Trophoblast cell (in vitro differentiated cells and primary cell): Measurements from ENCODE around the gene LDAH.

Source experiments
- DNase-seq, 2 donors: peaks; one replicate each; pipeline ENCODE4 v3.0.0-alpha.2; 2016
- H2AFZ ChIP-seq: 2 replicates; pipeline ENCODE4 v1.6.1; 2013; ENCODE audit warnings: low read length, moderate library complexity, mild to moderate bottlenecking; ENCODE audit not compliant: insufficient read depth, poor library complexity
- H2AK5ac ChIP-seq: 2 replicates; pipeline ENCODE4 v1.6.1; 2013; ENCODE audit warnings: mild to moderate bottlenecking, low read length
- H2BK120ac ChIP-seq: 2 replicates; pipeline ENCODE4 v1.6.1; 2013; ENCODE audit warnings: low read length, mild to moderate bottlenecking, moderate library complexity; ENCODE audit not compliant: insufficient read depth, poor library complexity
- H2BK12ac ChIP-seq: 2 replicates; pipeline ENCODE4 v1.6.1; 2013; ENCODE audit warnings: mild to moderate bottlenecking, low read length, moderate library complexity
- H2BK5ac ChIP-seq: 2 replicates; pipeline ENCODE4 v1.6.1; 2013; ENCODE audit warnings: low read length, low read depth, moderate library complexity, mild to moderate bottlenecking; ENCODE audit not compliant: poor library complexity
- H3K14ac ChIP-seq: 2 replicates; pipeline ENCODE4 v1.6.1; 2013; ENCODE audit warnings: mild to moderate bottlenecking, low read length
- H3K18ac ChIP-seq: 2 replicates; pipeline ENCODE4 v1.6.1; 2013; ENCODE audit warnings: mild to moderate bottlenecking, low read length
- H3K23ac ChIP-seq: 2 replicates; pipeline ENCODE4 v1.6.1; 2013; ENCODE audit warnings: low read length
- H3K27ac ChIP-seq: 2 replicates; pipeline ENCODE4 v1.5.1; 2013; ENCODE audit warnings: low read depth, mild to moderate bottlenecking, inconsistent platforms, low read length, moderate library complexity
- H3K27me3 ChIP-seq: 2 replicates; pipeline ENCODE4 v1.6.1; 2013; ENCODE audit warnings: inconsistent platforms, mild to moderate bottlenecking, low read length, moderate library complexity; ENCODE audit not compliant: insufficient read depth
- H3K36me3 ChIP-seq, 2 experiments: 1 replicate in 1 of 2; 2 replicates in 1 of 2; pipeline ENCODE4 v1.6.1; 2013; ENCODE audit warnings: low read length in 2 of 2, mild to moderate bottlenecking in 2 of 2, moderate library complexity in 1 of 2; ENCODE audit not compliant: insufficient read depth in 2 of 2, control insufficient read depth in 1 of 2
- H3K4ac ChIP-seq: 2 replicates; pipeline ENCODE4 v1.6.1; 2013; ENCODE audit warnings: low read depth, mild to moderate bottlenecking, low read length, moderate library complexity
- H3K4me1 ChIP-seq, 2 experiments: 1 replicate in 1 of 2; 2 replicates in 1 of 2; pipeline ENCODE4 v1.6.1; 2013; ENCODE audit warnings: low read length in 2 of 2, mild to moderate bottlenecking in 2 of 2, moderate library complexity in 1 of 2; ENCODE audit not compliant: insufficient read depth in 2 of 2, control insufficient read depth in 1 of 2
- H3K4me2 ChIP-seq: 2 replicates; pipeline ENCODE4 v1.6.1; 2013; ENCODE audit warnings: inconsistent platforms, mild to moderate bottlenecking, low read length, moderate library complexity
- H3K4me3 ChIP-seq: 2 replicates; pipeline ENCODE4 v1.5.1; 2013; ENCODE audit warnings: mild to moderate bottlenecking, low read depth, low read length, inconsistent platforms
- H3K79me1 ChIP-seq: one replicate; pipeline ENCODE4 v1.6.1; 2013; ENCODE audit warnings: low read length
- H3K79me2 ChIP-seq: 2 replicates; pipeline ENCODE4 v1.6.1; 2013; ENCODE audit warnings: low read length, mild to moderate bottlenecking; ENCODE audit not compliant: control insufficient read depth, insufficient read depth, poor library complexity
- H3K9ac ChIP-seq: 2 replicates; pipeline ENCODE4 v1.6.1; 2013; ENCODE audit warnings: mild to moderate bottlenecking, low read length
- H3K9me3 ChIP-seq: 2 replicates; pipeline ENCODE4 v1.6.1; 2013; ENCODE audit warnings: low read depth, mild to moderate bottlenecking, control low read depth, inconsistent platforms, low read length; ENCODE audit not compliant: insufficient read depth
- H4K12ac ChIP-seq: 2 replicates; pipeline ENCODE4 v1.6.1; 2013; ENCODE audit warnings: low read depth, mild to moderate bottlenecking, low read length, moderate library complexity
- H4K8ac ChIP-seq: 2 replicates; pipeline ENCODE4 v1.6.1; 2013; ENCODE audit warnings: low read depth, mild to moderate bottlenecking, low read length, moderate library complexity
- H4K91ac ChIP-seq: one replicate; pipeline ENCODE4 v1.6.1; 2013; ENCODE audit warnings: low read depth, mild to moderate bottlenecking, low read length, moderate library complexity
- WGBS: extraction: QIAGEN DNeasy Blood & Tissue Kit; methylation state at CpG from one replicate; pipeline ENCODE4 v1.1.7; 2013; ENCODE audit warnings: missing lambda C conversion rate; ENCODE audit not compliant: insufficient read length, insufficient coverage; ENCODE audit errors: extremely low coverage; 5-methylcytosine and 5-hydroxymethylcytosine counted together

Gene LDAH

DNA sequence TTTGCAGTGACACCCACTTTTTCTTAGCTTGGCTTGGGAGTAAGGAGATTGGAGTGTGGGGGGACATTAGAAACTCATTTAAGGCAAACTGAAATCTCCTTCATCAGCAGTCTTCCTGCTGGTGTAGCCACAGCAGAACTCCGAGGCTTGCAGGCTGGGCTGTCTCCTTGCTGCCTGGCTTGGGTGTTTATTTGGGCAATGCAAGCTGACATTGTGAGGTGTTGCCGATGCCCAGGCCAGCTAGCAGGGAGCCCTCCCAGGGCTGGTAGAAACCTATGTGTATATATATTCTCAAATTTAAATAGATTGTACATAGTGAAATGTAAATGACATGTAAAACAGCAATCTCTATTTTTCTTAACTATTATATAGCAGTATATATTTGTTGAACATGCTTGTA lies 144.1 kb downstream of the LDAH start:
- no peak for DNase-seq
- no peak overlapping the region for H3K9ac ChIP-seq
- H3K23ac ChIP-seq, result no peak overlapping the region
- no peaks in the 10 kb centered on the region for H3K79me2 ChIP-seq
- H3K4me1 ChIP-seq, result peaks cover 4 to 8% of the 10 kb centered on the region in 2 experiments
- no peak overlapping the region for H4K91ac ChIP-seq
- no peak overlapping the region for H2BK120ac ChIP-seq
- no peak overlapping the region for H3K4me3 ChIP-seq
- peaks cover 7 to 8% of the 10 kb centered on the region in 2 experiments for H3K36me3 ChIP-seq
- no peak overlapping the region for H3K18ac ChIP-seq
- H2AFZ ChIP-seq, result no peak overlapping the region
- H3K9me3 ChIP-seq, result no peaks in the 10 kb centered on the region
- WGBS, result no CpG with 5 or more reads among the region's 2 CpGs
- no peak overlapping the region for H3K27ac ChIP-seq
- H3K4me2 ChIP-seq, result no peak overlapping the region
- no peaks in the 10 kb centered on the region for H3K79me1 ChIP-seq
- no peak overlapping the region for H2AK5ac ChIP-seq
- no peak overlapping the region for H2BK12ac ChIP-seq
- peaks cover 2% of the 10 kb centered on the region for H3K27me3 ChIP-seq
- H4K12ac ChIP-seq, result no peak overlapping the region
- no peak overlapping the region for H2BK5ac ChIP-seq
- H3K14ac ChIP-seq, result no peak overlapping the region
- H4K8ac ChIP-seq, result no peak overlapping the region
- H3K4ac ChIP-seq, result no peak overlapping the region

- H4K8ac ChIP-seq, result no peak overlapping the region
- H3K9ac ChIP-seq, result no peak overlapping the region
- H3K4me3 ChIP-seq, result no peak overlapping the region
- H3K79me2 ChIP-seq, result no peaks in the 10 kb centered on the region
- DNase-seq, result no peak
- no peak overlapping the region for H2BK120ac ChIP-seq
- H3K4me1 ChIP-seq, result peaks cover 4 to 8% of the 10 kb centered on the region in 2 experiments
- H3K14ac ChIP-seq, result no peak overlapping the region
- no peak overlapping the region for H3K27ac ChIP-seq
- H4K91ac ChIP-seq, result no peak overlapping the region
- H3K9me3 ChIP-seq, result no peaks in the 10 kb centered on the region
- no peaks in the 10 kb centered on the region for H3K79me1 ChIP-seq
- WGBS, result no CpG with 5 or more reads among the region's 1 CpG
- no peak overlapping the region for H3K18ac ChIP-seq
- H2BK12ac ChIP-seq, result no peak overlapping the region
- H2AFZ ChIP-seq, result no peak overlapping the region
- H4K12ac ChIP-seq, result no peak overlapping the region
- H3K27me3 ChIP-seq, result peaks cover 5% of the 10 kb centered on the region
- no peak overlapping the region for H2AK5ac ChIP-seq
- H2BK5ac ChIP-seq, result no peak overlapping the region
- no peak overlapping the region for H3K23ac ChIP-seq
- H3K36me3 ChIP-seq, result peaks cover 7 to 8% of the 10 kb centered on the region in 2 experiments
- no peak overlapping the region for H3K4me2 ChIP-seq
- H3K4ac ChIP-seq, result no peak overlapping the region
Measured at GRCh38 chr2:20678086-20678395, 144.9 kb downstream of the LDAH start.

DNA sequence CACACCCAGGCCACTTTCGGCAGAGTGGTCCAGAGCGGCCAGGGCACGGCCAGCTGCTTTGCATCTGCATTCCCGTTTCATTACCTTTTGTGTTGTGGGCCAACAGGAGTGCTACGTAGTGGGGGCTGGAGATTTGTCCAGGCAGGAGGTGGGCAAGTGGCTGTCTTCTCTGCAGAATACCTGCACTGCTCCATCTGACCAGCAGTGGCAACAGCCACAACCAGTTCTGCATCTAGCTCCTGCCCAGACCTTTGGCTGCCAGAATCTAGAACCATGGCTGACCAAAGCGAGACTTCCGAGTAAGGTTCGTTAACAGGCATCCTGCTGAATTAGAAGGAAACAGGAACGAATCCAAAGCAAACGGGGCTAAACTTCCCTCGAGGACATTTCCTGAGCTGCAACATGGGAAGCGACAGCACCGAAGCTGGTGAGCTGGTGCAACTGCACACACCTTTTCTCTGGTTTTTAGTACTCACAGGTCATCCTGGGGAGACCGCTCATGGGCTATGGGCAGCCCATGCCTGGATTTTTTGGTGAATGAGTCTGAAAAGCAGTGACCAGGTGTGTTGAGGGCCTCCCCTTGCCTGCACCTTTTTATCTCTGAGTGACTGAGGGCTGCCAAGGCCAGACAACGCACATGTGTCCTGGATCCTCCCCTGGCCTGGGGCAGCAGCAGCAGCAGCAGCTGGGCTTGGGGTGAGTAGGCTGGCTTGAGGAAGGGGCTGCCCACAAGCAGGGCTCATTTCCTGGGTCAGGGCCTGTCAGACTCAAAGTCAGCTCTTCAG lies 145.4 kb downstream of the LDAH start:
- H4K12ac ChIP-seq, result no peak overlapping the region
- H4K8ac ChIP-seq, result no peak overlapping the region
- H3K27me3 ChIP-seq, result peaks cover 9% of the 10 kb centered on the region
- peaks cover 6 to 7% of the 10 kb centered on the region in 2 experiments for H3K36me3 ChIP-seq
- H2AFZ ChIP-seq, result no peak overlapping the region
- H3K4ac ChIP-seq, result no peak overlapping the region
- H3K9me3 ChIP-seq, result no peaks in the 10 kb centered on the region
- H3K23ac ChIP-seq, result no peak overlapping the region
- H2BK12ac ChIP-seq, result no peak overlapping the region
- H2AK5ac ChIP-seq, result no peak overlapping the region
- H2BK5ac ChIP-seq, result no peak overlapping the region
- no peak overlapping the region for H2BK120ac ChIP-seq
- H4K91ac ChIP-seq, result no peak overlapping the region
- H3K4me3 ChIP-seq, result no peak overlapping the region
- no peak overlapping the region for H3K27ac ChIP-seq
- H3K4me1 ChIP-seq, result peaks cover 4 to 8% of the 10 kb centered on the region in 2 experiments
- no peaks in the 10 kb centered on the region for H3K79me2 ChIP-seq
- H3K79me1 ChIP-seq, result no peaks in the 10 kb centered on the region
- H3K9ac ChIP-seq, result no peak overlapping the region
- H3K18ac ChIP-seq, result no peak overlapping the region
- H3K4me2 ChIP-seq, result no peak overlapping the region
- WGBS, result no CpG with 5 or more reads among the region's 15 CpGs
- no peak for DNase-seq
- H3K14ac ChIP-seq, result no peak overlapping the region

- WGBS, result no CpG with 5 or more reads among the region's 12 CpGs
- Histone ChIP-seq H2AFZ (no peak overlapping the region), H2AK5ac (no peak overlapping the region), H4K91ac (no peak overlapping the region), H4K8ac (no peak overlapping the region), H2BK120ac (no peak overlapping the region), H3K27me3 (peaks cover 14% of the 10 kb centered on the region), H3K36me3 (peaks cover 2 to 3% of the 10 kb centered on the region in 2 experiments), H3K4me1 (peaks cover 4 to 11% of the 10 kb centered on the region in 2 experiments), H3K18ac (no peak overlapping the region), H3K27ac (no peak overlapping the region), H3K4me3 (no peak overlapping the region), H3K4me2 (no peak overlapping the region), H3K14ac (no peak overlapping the region), H3K9ac (no peak overlapping the region), H3K79me1 (no peaks in the 10 kb centered on the region), H3K4ac (no peak overlapping the region), H2BK12ac (no peak overlapping the region), H3K9me3 (no peaks in the 10 kb centered on the region), H2BK5ac (no peak overlapping the region), H3K23ac (no peak overlapping the region), H3K79me2 (no peaks in the 10 kb centered on the region), H4K12ac (no peak overlapping the region)
- DNase-seq, result peak in 1 of 2 donors; percentile 34
Measured at GRCh38 chr2:20676353-20677215, 146.3 kb downstream of the LDAH start.
